Effector CD4-positive, alpha-beta T cell (primary cell): ENCODE results near the gene PTDSS2.
A peak's percentile ranks its signal among the peaks of the same experiment; 100 is the strongest.
"Not testable (repeated sequence)": the region's sequence is repeated elsewhere in the genome, so short reads cannot be mapped to it uniquely, and the experiment has no call there.

Source experiments
- DNase-seq: peaks from one replicate; pipeline ENCODE4 v3.0.0-alpha.2; 2020

PTDSS2 gene

DNA sequence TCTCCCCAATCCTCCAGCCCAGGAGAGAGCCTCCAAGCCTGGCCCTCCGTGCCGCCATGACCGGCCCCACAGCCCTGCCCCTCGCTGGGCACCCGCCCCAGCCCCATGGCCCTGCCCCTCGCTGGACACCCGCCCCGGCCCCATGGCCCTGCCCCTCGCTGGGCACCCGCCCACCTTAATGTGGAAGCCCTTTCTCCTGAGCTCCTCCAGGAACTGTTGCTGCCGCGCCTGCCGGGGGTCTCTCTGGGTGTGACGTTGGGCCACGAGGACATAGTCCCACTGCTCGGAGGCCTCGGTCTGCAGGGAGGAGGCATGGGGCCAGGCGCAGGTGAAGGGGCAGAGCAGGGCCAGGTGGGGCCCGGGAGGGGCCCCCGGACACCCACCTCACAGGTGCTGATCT lies 16.4 kb upstream of the PTDSS2 start:
- DNase-seq, result no peak

DNA sequence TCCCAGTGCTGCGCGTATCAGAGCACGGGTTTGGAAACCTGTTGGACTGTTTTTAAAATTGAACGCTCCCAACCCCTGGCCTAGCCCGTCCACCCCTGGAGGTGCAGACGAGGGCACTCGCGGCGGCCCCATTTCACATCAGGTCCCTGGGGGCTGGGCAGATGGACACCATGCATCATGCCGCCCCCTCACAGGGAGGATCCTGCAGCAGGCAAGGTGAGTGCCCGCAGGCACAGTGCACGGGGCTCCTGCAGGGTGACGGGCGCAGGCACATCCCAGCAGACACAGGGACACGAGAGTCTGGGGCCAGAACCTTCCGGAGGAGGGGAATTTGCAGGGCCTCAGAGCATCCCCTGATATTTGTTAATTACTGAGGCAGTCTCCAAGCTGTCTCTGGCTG lies 15.6 kb upstream of the PTDSS2 start:
- no peak for DNase-seq

DNA sequence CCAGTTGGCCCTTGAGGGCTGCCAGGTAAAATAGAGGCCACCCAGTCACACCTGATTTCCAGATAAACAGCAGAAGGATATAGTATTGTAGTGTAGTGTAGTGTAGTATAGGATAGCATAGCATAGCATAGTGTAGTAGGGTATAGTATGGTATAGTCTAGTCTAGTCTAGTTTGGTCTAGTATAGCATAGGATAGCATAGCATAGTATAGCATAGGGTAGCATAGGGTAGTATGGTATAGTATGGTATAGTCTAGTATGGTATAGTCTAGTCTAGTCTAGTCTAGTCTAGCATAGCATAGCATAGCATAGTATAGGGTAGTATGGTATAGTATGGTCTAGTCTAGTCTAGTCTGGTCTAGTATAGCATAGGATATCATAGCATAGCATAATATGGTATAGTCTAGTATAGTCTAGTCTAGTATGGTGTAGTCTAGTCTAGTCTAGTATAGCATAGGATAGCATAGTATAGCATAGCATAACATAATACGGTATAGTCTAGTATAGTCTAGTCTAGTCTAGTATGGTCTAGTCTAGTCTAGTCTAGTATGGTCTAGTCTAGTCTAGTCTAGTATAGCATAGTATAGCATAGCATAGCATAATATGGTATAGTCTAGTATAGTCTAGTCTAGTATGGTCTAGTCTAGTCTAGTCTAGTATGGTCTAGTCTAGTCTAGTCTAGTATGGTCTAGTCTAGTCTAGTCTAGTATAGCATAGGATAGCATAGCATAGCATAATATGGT lies 14.9 kb upstream of the PTDSS2 start:
- DNase-seq, result not testable (repeated sequence)

DNA sequence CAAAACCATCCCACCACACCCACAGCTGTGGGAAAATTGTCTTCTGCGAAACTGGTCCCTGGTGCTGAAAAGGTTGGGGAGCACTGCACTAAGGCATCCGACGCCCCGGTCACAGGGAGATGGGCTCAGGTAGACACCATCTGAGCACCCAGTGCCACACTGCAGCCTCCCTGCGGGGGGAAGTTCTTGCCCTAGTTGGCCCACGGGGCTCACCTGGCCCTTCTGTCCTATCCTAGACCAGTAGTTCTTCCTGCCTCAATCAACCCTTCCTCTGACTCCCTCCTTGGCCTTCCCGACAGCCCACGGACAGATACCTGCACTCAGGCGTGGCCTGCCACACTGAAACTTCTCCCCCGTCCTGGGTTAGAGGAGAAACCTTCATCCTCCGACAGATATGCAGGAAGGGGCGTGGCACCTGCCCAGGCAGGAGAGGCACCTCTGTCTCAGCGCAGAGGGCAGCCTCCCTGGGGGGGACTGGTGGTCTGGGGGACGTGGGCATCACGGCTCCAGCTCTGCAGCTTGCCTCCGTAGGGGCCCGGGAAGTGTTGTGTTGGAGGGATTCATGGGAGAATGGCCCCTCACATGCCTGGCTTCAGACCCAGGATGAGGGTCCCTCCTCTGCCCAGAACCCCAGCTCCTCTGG lies 12.7 kb upstream of the PTDSS2 start:
- no peak for DNase-seq

DNA sequence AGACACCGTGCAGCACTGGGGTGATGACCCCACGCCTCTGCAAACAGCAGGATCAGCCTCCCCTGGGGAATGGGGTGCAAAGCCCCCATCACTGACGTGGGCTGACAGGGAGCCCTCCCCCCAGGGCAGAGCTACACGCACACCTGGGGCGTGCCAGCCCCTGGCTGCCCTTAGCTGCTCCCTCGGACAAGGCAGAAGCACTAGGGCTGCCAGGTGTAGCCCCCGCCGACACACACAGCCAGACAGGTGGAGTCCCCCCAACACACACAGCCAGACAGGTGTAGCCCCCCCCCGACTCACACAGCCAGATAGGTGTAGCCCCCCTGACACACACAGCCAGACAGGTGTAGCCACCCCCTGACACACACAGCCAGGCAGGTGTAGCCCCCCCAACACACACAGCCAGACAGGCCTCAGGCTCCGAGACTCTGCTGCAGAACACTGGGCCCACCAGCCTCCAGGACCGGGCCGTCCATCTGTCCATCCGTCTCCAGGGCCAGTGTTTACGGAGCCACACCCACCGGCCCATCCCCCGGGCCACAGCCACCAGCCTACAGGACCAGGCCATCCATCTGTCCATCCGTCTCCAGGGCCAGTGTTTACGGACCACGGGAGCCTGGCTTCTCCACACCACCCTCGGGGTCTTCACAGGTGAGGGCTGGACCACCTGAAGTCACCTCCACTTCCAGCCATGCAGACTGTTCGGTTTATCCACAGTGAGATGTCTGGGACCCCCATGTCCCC lies 11.8 kb upstream of the PTDSS2 start:
- DNase-seq, result no peak

- DNase-seq, result no peak
These were observed 10.6 kb upstream of the PTDSS2 start for GRCh38 chr11:439315-440064.

DNA sequence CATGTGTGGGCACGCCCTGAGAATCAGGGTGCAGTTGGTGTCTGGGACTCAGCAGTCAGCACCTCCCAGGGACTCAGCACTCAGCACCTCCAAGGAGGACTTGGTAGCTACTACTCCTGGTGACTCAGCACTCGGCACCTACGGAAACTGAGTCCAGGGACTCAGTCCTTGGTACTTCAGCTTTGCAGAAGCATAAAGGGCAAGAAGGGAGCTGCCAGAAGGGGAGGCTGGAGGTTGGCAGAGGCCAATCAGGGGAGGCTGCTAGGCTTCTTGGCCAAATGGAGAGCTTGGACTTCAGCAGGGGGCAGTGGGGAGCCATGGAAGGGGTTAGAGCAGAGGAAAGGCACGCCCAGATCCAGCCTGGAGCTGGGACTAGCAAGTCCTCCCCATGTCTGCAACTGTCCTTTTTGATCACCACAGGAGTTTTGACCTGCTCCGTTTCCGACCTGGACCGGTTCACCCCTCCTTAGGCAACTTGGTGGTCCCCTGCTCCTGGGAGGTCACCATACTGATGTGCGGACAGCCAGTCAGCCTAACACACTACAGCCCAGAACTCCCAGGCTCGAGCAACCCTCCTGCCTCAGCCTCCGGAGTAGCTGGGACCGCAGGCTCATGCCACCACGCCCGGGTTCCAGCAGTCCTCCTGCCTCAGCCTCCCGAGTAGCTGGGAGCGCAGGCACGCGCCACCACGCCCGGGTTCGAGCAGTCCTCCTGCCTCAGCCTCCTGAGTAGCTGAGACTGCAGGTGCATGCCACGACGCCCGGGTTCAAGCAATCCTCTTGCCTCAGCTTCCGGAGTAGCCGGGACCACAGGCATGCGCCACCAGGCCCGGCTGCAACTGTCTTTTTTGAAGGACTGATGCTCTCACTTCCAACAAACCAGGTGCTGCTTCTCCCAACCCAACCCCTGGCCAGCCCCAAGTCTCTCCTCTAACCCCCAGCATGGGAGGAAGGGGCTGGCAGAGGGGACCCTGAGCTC lies 9.7 kb upstream of the PTDSS2 start:
- DNase-seq, result no peak

- DNase-seq, result no peak
These were observed 9.0 kb upstream of the PTDSS2 start for GRCh38 chr11:441043-441417.

GRCh38 chr11:441418-442274 lies 8.4 kb upstream of the PTDSS2 start, which contains the start of gene ANO9:
Gene ANO9 (minus strand): TSS chr11:442011. CDS start chr11:441926, 85 bp downstream.
- peak; percentile 52 for DNase-seq

DNA sequence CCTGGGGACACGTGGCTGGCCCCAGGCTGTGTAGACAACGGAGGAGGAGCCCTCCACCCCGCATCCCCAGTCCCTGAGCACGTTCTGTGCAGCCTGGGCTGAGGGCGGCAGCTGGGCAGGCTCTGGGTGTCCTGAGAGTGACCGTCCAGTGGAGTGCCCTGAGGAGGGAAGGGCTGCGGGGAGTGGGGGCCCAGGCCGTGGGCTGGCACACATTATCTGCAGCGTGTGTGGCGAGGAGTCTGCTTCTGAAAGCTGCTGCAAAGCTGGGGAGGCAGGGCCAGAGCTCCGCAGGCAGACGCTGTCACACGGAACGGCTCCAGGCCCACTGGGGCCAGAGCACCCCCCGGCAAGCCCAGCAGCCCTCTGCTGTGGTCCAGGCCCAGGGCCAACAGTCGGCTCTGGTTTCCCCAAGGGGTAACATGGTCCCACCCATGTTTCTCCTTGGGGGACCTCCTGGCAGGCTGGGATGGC lies 7.4 kb upstream of the PTDSS2 start:
- DNase-seq, result no peak

DNA sequence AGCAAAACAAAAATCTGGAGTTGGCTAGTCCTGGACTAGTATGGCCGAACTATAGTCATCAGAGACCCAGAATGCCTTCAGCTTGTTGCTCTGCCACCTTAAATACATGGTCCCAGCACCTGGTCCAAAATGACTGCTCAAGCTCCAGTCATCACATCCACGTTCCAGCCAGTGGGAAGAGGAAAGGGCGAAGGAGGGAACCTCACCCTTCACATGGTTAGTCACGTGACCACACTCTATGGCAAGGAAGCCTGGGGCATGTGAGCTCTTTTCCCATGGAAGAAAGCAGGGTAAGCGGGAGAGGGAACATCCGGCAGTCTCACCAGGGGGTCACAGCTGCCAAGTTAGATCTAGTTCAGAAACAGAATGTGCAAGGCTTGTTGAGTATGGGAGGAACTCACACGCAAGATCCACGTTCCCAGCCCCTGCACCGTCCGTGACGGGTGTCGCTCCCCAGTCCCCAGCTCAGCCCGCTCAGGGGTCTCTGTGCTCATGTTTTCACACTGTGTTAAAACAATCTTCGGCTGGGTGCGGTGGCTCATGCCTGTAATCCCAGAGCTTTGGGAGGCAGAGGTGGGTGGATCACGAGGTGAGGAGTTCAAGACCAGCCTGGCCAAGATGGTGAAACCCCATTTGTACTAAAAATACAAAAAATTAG lies 6.4 kb upstream of the PTDSS2 start:
- DNase-seq, result no peak

DNA sequence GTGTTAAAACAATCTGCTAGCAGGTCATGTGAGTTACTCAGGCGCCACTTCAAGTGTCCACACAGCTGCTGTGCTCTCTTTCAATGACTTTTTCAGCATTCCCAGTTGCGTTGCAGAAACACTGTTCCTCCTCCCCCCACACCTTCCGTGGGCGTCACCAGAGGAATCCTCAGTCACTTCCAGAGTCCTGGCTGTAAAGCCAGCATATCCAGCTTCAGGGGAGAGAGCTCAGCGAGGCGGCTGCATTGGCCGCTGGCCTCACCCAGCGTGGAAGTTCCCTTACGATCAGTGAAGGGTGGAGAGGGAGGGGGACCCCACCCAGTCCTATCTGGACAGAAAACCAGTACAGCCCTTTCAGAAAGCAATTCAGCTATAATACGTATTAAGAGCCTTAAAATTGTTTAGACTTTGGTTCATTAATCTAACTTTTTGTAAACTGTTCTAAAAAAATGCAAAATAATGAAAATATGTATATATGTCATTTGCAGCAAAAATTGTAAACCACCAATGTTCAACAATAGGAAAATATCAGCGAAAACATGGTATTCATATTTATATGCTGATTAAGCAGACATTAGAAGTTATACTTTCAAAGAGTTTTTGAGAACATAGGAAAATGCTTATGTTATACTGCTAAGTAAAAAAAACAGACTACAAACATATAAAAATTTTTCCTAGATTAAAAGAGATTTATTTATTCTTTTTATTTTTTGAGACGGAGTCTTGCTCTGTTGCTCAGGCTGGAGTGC lies 5.5 kb upstream of the PTDSS2 start:
- no peak for DNase-seq

DNA sequence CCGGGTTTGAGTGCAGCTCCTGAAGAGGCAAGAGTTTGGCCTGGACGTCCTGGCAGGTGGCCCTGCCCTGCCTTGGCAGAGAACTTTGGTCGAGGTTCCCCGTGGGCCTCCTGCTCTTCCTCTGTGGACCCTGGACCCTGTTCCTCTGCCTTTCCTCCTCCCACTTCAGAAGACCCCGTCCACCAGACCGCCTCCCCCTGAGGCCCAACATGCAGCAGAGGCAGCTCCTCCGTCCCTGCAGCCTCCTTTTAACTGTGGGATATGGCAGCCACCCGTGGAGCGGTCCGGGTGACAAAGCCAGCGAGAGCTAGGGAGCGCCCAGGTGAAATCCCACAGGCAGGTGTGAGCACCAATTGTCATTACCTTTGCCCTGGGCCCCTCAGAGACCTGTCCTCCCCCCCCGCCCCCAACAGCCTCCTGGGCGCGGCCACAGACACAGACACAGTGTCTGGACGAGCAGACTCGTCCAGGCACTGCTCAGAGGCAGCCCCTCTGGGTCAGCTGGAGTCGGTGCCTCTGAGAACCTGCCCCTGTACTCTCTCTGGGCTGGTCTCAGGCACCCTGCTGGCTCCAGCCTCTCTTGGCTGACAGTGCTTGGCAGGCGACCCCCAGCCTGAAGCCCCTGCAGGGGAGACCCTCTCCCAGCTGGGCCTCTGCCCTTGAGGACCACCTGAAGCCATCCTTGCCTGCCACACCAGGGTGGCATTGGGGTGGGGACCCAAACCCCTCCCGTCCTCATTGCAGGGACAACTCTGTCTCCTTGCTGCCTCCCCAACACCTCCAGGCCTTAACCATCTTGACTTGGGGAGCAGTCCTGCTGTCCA lies 4.1 kb upstream of the PTDSS2 start:
- no peak for DNase-seq

DNA sequence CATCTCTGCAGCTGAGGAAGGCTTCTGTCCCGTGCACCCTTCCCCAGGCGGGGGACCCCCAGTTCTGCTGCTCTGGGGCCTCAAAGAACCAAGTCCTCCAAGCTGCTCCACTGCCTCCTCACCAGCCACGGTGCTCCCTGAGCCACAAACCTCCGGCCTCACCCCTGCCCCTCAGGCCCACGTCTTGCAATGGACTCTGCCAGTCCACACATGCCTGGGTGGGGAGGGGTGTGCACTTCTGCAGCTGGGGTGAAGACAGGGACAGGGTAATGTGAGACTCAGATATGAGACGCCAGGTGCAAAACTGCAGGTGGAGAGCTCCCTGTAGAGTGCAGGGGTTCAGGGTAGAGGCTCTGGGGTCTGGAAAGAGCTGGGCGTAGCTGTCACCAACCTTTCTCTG lies 3.2 kb upstream of the PTDSS2 start:
- no peak for DNase-seq

DNA sequence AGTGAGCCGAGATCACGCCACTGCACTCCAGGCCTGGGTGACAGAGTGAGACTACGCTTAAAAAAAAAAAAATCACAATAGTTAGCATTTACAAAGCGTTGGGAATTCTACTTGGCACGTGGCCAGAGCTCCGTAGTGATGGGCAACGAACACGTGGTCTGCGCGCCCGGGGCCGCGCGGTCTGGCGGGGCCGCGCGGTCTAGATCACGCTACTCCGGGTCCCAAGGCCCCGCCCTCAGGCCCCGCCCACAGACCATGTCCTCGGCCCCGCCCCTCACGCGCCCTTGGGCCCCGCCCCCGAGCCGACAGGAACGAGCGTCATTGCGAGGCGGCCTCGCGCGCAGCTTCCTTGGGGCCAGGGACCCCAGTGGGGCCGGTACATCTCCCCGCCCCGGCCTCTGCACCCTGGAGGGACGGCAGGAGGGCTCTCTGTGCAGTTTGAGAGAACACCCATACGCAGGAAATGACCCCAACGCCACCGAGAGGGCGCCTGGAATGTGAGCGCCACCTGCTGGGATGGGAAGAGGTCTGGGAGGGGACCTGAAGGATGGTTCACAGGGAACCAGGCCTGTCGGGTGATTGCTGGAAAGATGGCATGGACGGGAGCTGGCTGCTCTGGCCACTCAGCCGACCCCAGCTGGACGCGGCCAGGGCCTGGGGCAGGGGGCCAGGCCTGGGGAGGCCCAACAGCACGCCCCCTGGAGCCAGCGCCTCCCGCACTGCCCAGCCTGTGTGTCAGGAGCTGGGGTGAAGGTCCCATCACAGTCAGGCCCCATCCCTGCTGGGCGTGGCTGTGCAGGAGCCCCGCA lies 2.0 kb upstream of the PTDSS2 start:
- DNase-seq, result peak; percentile 93

DNA sequence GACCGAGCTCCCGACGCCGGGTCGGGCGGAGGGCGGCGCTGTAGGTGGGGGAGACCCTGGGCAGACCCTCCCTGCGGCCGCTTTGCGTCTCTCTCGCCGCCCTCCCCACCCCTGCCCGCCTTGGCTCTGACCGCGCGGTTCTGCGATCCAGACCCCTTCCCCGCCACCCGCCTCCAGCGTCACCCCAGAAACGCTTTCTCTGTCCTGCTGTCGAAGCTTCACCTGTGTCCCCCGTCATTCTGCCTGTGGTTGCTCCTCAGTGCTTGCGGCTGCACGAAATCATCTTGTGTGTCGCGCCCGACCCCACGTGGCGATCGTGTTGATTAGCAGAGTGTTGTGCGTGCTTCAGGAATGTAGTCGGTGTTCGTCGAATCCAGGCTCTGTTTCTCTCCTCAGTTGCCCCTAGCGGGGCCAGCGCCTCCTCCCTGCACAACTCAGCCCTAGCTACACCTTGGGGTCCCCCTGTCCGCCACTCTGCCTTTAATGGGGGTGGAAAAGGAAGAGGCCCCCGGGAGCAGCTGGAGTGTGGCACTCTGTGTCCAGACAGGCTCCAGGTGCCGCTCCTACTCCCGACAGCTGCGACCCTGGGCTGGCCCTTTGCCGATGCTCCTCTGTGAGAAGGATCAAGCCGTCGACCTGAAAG lies 851 bp downstream of the PTDSS2 start:
- peak; percentile 76 for DNase-seq

DNA sequence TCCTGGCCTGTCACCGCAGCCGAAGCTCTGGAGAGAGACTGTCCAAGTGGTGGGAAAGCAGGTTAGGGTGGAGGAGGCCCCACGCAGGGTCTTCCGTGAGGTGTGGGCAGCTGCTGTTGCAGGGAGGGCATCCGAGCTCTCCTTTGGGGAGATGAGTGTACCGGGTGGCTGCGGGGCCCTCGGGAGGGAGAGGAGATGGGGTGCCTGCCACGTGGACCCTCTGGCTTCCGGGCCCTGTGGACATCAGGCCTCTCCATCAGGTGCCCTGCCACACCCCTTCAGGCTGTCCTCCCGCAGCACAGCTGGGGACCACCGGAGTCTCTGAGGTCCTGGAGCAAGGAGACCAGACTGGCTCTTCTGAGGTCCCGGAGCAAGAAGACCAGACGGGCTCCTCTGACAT lies 1.7 kb downstream of the PTDSS2 start:
- DNase-seq, result no peak
